Esophagus mucosa (tissue), 1 donor: ENCODE measurements around the gene RGSL1. TPM values are rescaled to one million over a fixed set of nuclear protein-coding genes. Genes with fewer than 3 reads are reported as not detected.

ENCODE experiments used
- ATAC-seq: fragments of 200-7000 bp; cut with Tn5 transposase; one replicate; pipeline ENCODE4 v1.9.1; 2020
- total RNA-seq: library from RNA; stranded (reverse); gene quantifications from one replicate; pipeline ENCODE4 v1.2.4, GENCODE V29; 2023
- donor health status: DM: yes; HTN: yes; CAD: no.

Gene RGSL1
- total RNA-seq, 1 donor from 2014 or later: not detected

DNA sequence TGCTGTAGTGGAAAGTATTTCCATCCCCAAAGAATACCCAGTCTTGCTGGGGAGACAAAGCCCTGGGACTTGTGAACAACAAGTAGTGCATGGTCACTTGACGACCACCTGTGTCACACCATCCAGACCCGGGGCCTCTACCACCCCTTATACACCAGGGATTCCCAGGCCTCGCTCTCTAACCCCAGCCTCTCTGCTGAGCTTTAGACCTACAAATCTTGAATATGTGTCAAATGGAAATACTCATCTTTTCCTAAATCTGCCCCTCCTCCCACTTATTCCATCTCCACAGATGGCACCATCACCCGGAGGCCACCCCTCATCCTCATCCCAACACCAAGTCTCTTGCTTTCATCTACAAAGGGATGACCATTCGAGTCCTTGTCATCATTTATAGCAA is 140.0 kb downstream of the RGSL1 start:
- no peak for ATAC-seq

DNA sequence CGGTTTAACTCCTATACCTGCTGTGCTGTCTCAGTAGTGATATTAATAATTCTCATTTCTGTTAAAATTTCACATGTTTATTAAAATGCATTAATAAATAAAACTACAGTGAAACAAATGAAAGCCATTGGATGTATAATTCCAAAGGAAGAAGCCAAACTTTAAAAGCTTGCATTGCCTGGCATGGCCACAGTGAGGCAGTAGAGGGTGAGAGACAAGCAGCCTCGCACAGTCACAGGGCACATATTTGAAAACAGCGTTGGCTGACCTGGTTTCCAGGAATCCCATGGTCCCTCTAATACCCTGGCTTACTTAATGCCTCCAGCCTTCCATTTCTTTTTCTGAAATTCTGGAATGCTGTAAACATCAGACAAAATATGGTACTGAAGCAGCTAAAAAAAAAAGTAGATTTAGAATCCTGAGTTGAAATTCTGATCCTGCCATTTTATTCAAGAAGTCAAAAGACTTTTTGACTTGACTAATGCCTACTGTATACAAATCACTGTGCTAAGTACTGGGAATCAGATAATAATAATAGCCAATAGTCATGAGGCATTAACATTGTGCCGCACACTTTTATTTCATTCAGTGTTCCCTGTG is 145.8 kb downstream of the RGSL1 start:
- peak; percentile 80 for ATAC-seq

DNA sequence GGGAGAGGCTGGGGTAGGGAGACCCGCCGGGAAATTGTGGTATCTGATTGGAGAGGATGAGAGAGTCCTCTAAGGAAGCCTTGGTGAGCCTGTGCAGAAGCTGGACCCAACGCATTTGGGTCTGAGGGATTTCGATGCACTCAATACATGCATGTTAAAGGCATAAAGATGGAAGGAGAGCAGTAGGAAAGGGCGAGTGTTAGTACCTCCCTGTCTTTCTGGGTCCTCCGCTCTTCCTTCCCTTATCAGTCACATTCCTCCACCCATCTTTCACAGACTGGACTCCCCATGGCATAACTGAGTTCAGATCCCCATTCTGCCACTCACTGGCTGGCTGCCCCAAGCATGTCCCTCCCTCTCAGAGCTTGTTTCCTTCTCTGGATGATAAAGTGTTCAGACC is 147.0 kb downstream of the RGSL1 start:
- no peak for ATAC-seq

DNA sequence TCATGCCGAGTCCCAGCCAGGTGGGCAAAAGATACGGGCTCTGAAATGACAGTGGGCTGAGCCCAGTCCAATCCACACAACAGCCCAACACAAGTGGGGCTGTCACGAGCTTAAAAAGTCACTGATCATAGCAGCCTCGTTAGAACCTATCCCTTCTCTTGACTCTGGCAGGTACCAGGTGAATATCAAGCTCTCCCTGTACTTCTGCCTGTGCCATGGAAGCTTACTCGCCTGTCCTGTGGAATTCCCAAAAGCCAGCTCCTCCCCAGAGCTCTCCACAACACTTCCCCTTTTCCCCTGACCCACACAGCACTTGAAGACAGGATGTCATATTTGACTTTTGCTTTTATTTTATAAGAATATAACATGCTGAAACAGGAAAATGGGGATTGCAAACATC is 148.3 kb downstream of the RGSL1 start:
- no peak for ATAC-seq

DNA sequence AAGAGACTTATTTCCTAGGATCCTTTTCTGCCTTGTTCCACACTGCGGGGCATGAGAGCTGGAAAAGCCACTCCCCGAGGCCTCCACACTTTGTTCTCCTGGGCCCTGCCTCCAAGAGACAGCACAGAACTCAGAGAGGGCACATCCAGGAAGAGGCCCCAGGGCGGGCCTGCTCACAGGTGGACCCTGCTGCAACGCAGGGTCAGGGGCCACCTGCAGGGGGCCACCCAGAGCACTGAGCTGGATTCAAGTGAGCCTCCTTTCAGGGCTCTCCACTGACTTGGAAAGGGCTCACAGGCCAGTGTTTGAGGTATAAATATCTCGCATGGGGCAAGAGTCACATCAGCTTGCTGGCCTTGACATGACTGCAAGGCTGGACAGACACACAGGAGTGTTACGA is 149.4 kb downstream of the RGSL1 start:
- no peak for ATAC-seq

DNA sequence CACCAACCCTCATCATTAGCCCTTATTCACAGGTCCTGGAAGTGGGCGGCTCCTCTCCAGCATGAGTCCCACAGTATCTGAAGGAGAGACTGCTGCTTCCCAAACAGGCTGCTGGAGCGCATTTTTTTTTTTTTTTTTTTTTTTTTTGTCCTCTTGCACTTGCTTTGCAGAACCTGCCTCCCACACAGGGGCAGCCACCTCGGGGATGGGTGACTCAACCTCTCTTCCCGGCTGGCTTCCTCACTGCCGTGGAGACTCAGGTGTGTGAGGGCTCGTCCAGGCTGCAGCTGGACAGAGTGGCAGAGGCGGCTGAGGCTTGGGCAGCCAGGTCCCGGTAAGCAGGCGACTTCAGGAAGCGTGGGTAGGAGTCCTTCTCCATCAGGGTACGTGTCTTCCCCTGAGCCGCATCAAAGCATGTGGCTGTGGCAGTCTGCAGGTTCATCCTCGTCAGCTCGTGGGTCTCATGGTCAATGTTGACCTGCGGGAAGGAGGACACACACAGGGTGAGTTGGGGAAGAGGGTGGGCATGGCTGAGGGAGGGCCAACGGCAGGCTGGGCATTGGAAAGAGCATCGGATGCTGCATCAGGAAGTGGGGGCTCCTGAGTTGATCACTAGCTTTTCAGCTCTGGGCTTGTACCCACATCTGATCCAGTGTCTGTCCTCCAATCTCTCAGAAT is 150.2 kb downstream of the RGSL1 start:
- no peak for ATAC-seq

DNA sequence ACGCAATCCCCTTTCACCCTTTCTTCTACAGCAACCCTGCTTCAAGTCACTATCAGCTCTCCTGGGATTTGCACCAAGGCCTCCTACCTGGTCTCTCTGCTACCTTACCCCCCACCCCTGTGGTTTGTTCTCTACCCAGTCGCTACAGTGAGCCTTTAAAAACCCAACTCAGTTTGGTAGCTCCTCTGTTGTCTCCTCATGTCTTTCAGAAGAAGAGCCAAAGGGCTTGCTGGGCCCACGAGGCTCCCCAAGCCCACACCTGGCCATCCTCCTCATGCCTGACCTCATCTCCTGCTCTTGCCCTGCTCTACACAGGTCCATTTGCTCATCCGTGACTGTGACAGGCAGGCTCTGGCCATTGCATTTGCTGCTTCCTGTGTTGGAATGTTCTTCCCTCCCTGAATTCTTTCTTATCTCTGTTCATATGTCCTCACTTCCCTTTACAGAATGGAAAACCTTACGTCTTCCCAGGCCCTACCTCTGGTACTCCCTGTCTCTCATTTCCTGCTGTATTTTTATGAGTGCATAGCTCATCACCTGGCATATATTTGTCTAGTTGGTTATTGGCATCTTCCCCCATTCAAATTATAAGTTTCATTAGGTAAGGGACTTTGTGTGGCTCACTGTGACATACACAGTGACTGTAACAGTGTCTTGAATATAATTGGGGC is 150.9 kb downstream of the RGSL1 start:
- ATAC-seq: no peak

DNA sequence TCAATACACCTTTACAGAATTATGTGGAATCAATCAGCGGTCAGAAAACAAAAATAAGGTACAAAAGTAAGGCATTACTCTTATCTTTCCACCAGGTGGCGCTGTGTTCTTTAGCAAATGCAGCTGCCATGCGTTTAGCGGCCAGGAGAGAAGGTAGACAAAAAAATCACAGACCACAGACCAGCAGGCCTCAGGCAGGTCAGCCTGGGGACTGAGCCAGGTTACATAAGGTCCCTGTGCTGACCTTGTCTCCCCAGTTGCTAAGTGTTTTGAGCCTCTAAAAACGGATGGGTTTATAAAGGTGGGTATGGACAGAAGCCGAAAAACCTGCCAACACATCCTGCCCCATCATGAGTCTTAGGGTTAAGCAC is 151.5 kb downstream of the RGSL1 start:
- peak; percentile 25 for ATAC-seq

DNA sequence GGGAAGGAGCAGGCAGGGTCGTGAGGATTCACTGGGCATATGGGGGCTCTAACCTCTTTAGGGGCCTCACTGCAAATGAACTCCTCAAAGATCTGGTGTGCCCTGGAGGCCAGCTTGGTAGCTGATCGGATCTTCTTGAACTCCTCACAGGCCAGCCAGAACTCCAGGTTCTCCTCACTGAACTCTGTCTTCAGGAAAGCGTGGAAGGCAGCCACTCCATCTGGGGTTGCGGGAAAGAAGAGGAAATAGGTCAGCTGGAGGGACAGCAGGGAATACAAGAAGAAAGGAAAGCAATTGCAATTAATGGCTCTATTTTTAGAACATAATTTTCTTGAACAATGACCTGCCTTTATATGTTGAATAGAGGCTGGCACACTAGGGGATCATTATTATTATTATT is 152.0 kb downstream of the RGSL1 start:
- ATAC-seq: no peak

DNA sequence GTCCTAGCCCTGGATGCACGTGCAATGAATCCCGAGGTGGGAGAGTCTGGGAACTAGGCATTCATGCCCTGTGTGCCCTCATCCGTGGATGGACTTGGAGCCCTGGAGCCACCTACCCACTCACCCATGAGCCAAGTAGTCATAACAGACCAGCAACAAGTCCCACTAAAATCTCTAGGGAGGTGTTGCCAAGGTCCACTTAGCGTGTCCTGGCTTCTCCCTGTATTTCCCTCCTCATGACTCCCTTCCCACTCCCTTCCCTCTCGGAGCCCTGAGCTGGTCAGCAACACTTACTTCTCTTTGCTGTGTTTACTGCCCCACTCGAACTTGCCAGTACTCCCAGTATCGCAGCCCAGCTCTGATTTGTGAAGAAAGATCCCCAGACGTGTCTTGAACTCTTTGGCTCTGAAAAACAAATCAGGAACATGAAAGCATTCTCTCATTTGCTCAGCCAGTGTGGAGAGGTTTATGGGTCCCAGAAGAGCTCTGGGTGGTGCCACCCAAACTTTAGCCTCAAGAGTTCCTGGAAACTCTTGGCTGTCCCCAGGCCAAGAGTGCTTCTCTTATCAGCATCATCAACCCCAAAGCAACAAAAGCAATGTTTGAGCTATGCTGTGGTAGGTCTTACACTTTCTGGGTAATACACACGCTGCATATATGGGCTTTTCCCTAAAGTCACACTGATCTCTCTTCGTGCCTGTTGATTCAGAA is 153.1 kb downstream of the RGSL1 start:
- ATAC-seq: no peak

DNA sequence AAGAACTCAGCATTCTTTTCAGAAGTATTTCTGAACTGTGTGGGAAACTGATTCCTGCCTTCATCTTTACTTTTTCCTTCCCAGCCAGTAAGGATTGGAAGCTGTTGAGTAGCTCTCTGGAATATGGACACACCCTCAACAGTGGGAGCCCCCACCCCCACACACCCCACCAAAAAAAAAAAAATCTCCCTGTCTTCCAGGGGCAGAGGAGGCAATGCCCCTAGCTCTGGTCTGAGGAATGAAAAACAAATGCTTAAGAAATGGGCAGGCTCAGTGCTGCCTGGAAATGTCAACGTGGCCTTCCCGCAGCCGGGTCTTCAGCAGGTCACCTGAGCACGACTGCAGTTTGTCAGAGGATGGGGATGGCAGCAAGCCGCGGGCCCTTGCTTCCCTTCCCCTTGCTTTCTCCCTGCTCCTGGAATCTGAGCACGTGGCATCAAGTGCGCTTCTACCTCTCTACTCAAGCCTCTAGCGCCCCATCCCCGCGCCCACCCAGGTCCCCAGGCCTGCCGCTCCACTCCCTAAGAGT is 153.8 kb downstream of the RGSL1 start:
- no peak for ATAC-seq

DNA sequence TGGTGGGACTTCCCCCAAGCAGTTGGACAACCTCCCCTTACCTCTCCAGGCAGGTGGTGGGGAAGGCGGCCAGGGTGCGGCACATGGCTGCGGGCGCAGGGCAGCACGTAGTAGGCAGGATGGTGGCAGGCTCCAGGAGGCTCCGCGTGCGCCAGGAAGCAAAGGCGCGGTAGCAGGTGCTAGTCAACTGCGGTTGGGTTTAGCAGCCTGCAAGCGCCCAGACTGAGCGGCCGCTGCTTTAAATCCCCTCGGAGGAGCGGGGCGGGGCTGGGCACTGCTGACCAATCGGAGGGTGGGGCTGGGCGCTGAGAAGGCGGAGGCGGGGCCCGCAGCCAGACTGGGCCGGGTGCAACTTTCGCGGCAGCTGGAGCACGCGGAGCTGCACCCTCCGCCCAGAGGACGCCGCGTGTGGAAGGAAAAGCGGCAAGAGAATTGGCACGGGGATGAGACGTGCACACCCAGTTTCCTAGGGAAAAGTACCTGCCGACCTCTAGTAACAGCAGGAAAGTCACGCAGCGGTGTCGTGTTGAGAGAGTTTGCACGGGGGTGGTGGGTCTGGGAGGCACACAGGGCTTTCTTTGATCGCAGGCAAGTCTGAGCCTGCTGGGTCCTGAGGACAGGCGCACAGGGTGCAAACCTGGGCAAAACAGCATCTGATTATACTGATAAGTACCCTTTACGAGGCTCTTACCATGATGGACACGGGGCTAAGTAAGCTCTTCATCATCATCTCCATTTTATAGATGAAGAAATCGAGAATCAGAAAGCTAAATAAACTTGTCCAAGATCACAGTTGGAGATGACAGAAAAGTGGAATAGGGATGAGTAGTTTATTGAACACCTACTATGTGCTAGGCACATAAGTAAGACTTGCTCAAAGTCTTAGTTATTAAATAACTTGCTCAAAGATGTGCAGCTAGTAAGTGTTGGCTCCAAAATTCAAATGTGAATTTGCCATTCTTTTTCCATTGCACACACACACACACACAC is 154.5 kb downstream of the RGSL1 start, which contains the start of gene RGS16:
TSS of gene RGS16 (minus strand) at position 215 of the 990 bp plus-strand sequence. CDS start at position 85, 130 bp downstream.
- ATAC-seq: peak; percentile 98

DNA sequence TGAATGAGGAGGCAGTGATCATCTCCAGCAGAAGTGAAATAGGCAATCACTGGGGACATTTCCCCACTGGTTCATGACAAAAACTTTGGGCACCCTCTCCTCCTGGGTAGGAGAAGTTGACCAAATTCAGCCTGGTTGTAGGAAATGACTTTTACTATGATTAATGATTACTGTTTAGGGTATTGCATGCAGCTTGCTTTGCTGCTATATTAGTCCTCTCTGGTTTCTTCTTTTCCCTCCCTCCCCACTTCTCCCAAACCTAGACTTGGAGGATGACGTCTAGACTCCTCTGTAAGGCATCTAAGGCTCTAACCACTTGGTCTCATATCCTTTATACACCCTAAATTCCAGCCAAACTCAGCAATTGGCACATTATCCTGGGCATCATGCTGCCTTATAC is 157.6 kb downstream of the RGSL1 start:
- no peak for ATAC-seq

DNA sequence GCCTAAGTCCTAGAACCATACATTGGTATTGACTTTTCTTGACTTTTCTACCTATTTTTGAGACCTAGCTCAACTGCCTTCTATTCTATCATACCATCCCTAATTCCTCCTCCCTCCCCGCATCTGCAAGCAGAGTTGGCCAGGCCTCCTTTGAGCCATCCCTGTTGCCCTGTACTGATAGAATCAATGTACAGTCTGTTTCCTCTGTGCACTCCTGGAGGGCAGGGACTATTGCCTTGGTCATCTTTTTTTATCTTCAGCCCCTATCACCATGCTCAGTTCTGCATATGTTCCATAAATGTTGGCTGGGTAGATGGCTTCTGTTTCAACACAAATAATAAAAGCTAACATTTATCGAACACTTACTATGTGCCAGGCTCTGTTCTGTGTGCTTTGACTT is 158.3 kb downstream of the RGSL1 start:
- no peak for ATAC-seq

DNA sequence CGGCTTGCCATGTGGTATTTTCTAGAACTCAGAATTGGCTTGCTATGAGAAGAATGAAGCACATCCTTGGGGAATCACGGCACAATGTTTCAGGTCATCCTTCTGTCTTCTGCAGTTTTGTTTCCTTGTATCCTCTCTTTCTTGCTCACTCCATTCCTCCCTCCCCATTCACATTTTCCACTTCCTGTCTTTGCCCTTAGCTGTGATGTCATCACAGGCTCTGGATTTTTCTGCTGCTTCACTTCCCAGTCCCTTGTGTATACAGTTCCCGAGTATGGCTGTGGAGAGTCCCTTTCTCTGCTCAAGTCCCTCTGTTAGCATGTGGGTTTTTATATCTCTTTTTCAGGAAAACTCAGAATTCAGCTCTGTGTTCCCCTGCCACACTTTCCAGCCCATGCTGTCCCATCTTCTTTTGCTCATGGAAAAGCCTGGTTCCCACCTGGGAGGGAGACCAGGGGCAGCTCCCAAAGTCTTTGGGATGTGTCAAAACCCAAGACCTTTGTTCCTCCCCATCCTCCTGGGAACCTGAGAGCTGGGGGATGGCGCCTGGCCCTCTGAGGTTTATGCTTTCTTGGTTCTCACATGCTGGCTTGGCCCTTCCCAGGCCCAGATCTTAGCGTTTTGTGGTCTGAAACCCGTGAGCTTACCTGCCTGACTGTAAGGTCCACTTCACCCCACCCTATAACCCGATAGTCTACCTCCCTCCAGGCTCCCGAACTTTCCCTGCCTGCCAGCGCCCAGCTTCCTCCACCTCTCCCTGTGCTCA is 159.1 kb downstream of the RGSL1 start:
- no peak for ATAC-seq

Other genes with a start within 250 kb of the RGSL1 start
- gene GLUL, start 58.4 kb upstream of the RGSL1 start, total RNA-seq: 435 TPM
- not detected for gene TEDDM1, start 49.5 kb upstream of the RGSL1 start, total RNA-seq
- gene RNASEL, start 139.1 kb downstream of the RGSL1 start, total RNA-seq: 6.1 TPM
- 1.3 TPM for gene RGS16, start 154.2 kb downstream of the RGSL1 start, total RNA-seq
- gene RGS8, start 234.4 kb downstream of the RGSL1 start, total RNA-seq: not detected